Epidermal melanocyte (primary cell): ENCODE data around the gene PIK3CD.
"Not testable (repeated sequence)": the region's sequence is repeated elsewhere in the genome, so short reads cannot be mapped to it uniquely, and the experiment has no call there.

Source experiments
- DNase-seq: peaks from one replicate; pipeline ENCODE4 v3.0.0; 2011; ENCODE audit warnings: low spot score; ENCODE audit not compliant: insufficient read length

The PIK3CD gene

GRCh38 chr1:9654051-9654833 lies 2.7 kb downstream of the PIK3CD start:
- DNase-seq: no peak

- no peak for DNase-seq
Observed at GRCh38 chr1:9654834-9655723, 3.5 kb downstream of the PIK3CD start.

GRCh38 chr1:9655836-9656235 lies 4.3 kb downstream of the PIK3CD start:
- DNase-seq: no peak

- no peak for DNase-seq
Observed at GRCh38 chr1:9657521-9658032, 6.0 kb downstream of the PIK3CD start.

GRCh38 chr1:9658199-9658598 lies 6.7 kb downstream of the PIK3CD start:
- DNase-seq: no peak

- no peak for DNase-seq
Observed at GRCh38 chr1:9659328-9659727, 7.8 kb downstream of the PIK3CD start.

- DNase-seq: no peak
Observed at GRCh38 chr1:9663257-9663656, 11.7 kb downstream of the PIK3CD start.

- no peak for DNase-seq
Observed at GRCh38 chr1:9665193-9665592, 13.7 kb downstream of the PIK3CD start.

GRCh38 chr1:9668080-9668479 lies 16.5 kb downstream of the PIK3CD start:
- no peak for DNase-seq

- DNase-seq: no peak
Observed at GRCh38 chr1:9670085-9670484, 18.6 kb downstream of the PIK3CD start.

GRCh38 chr1:9671377-9672140 lies 20.0 kb downstream of the PIK3CD start:
- DNase-seq: no peak

- no peak for DNase-seq
Observed at GRCh38 chr1:9672444-9672843, 20.9 kb downstream of the PIK3CD start.

GRCh38 chr1:9675393-9675792 lies 23.9 kb downstream of the PIK3CD start:
- no peak for DNase-seq

GRCh38 chr1:9676128-9676527 lies 24.6 kb downstream of the PIK3CD start:
- not testable (repeated sequence) for DNase-seq

GRCh38 chr1:9676815-9677393 lies 25.4 kb downstream of the PIK3CD start:
- no peak for DNase-seq

- DNase-seq: no peak
Observed at GRCh38 chr1:9680091-9680490, 28.6 kb downstream of the PIK3CD start.

GRCh38 chr1:9680828-9681227 lies 29.3 kb downstream of the PIK3CD start:
- DNase-seq: no peak

- no peak for DNase-seq
Observed at GRCh38 chr1:9684801-9685200, 33.3 kb downstream of the PIK3CD start.

- no peak for DNase-seq
Observed at GRCh38 chr1:9687120-9687873, 35.8 kb downstream of the PIK3CD start.

- DNase-seq: no peak
Observed at GRCh38 chr1:9687874-9688582, 36.5 kb downstream of the PIK3CD start.
